HepG2 (cell line): ENCODE data around the gene FITM1. TPM values are rescaled to one million over a fixed set of nuclear protein-coding genes. Genes with fewer than 3 reads are reported as not detected.

Experiments used
- ELF4 ChIP-seq: sonication (generic); formaldehyde crosslinking; IDR thresholded peaks from 2 replicates; pipeline ENCODE4 v1.5.0; 2020; ENCODE audit warnings: missing genetic modification reagents, mild to moderate bottlenecking, moderate library complexity, borderline replicate concordance
- ETV5 ChIP-seq: IDR thresholded peaks from 2 replicates; pipeline ENCODE4 v1.6.1; 2018; ENCODE audit warnings: missing biosample characterization, missing genetic modification reagents, inconsistent platforms, borderline replicate concordance
- FOXA1 ChIP-seq, 2 experiments: fragments of 450-650 bp in 1 of 2; sonication (generic) in 1 of 2; formaldehyde crosslinking in 1 of 2; IDR thresholded peaks; 2 replicates each; pipeline versions ENCODE4 v1.4.0 to v1.6.1; 2016 to 2020; ENCODE audit warnings: missing genetic modification reagents in 1 of 2
- HOXA3 ChIP-seq: sonication (generic); formaldehyde crosslinking; IDR thresholded peaks from 2 replicates; pipeline ENCODE4 v1.5.0; 2020; ENCODE audit warnings: missing genetic modification reagents
- JUND ChIP-seq: sonication (generic); formaldehyde crosslinking; IDR thresholded peaks from 2 replicates; pipeline ENCODE4 v1.8.0; 2022; ENCODE audit warnings: mild to moderate bottlenecking, missing genetic modification reagents
- LCORL ChIP-seq, 2 experiments: fragments of 450-650 bp in 1 of 2; sonication (generic) in 1 of 2; formaldehyde crosslinking in 1 of 2; IDR thresholded peaks; 2 replicates each; pipeline versions ENCODE4 v1.5.0 to v1.6.1; 2017 to 2020; ENCODE audit warnings: antibody characterized with exemption in 1 of 2, missing genetic modification reagents in 1 of 2
- MED13 ChIP-seq: sonication (generic); formaldehyde crosslinking; IDR thresholded peaks from 2 replicates; pipeline ENCODE4 v1.5.0; 2020; ENCODE audit warnings: missing genetic modification reagents
- MEIS2 ChIP-seq: sonication (generic); formaldehyde crosslinking; IDR thresholded peaks from 2 replicates; pipeline ENCODE4 v1.9.0; 2021; ENCODE audit warnings: mild to moderate bottlenecking, missing genetic modification reagents
- MLLT10 ChIP-seq: sonication (generic); formaldehyde crosslinking; IDR thresholded peaks from 2 replicates; pipeline ENCODE4 v1.4.0; 2020; ENCODE audit warnings: missing genetic modification reagents
- PCBP1 ChIP-seq: fragments of 200-400 bp; formaldehyde crosslinking; IDR thresholded peaks from 2 replicates; pipeline ENCODE4 v1.6.1; 2017; ENCODE audit warnings: mild to moderate bottlenecking, low read depth, low read length, borderline replicate concordance
- SAP130 ChIP-seq: IDR thresholded peaks from 2 replicates; pipeline ENCODE4 v1.6.1; 2016; ENCODE audit warnings: low read depth
- SIN3B ChIP-seq: fragments of 150-350 bp; IDR thresholded peaks from 2 replicates; pipeline ENCODE4 v1.6.1; 2014; ENCODE audit warnings: low read length
- SIX1 ChIP-seq: sonication (generic); formaldehyde crosslinking; IDR thresholded peaks from 2 replicates; pipeline ENCODE4 v1.4.0; 2020; ENCODE audit warnings: missing genetic modification reagents, borderline replicate concordance
- TP53 ChIP-seq: sonication (generic); formaldehyde crosslinking; conservative IDR thresholded peaks from 2 replicates; pipeline ENCODE4 v1.4.0; 2020; ENCODE audit warnings: missing genetic modification reagents
- XBP1 ChIP-seq: sonication (generic); formaldehyde crosslinking; IDR thresholded peaks from 2 replicates; pipeline ENCODE4 v1.5.0; 2020; ENCODE audit warnings: missing genetic modification reagents
- ZBTB42 ChIP-seq: sonication (generic); formaldehyde crosslinking; IDR thresholded peaks from 2 replicates; pipeline ENCODE4 v1.5.0; 2020; ENCODE audit warnings: mild to moderate bottlenecking, missing genetic modification reagents
- ZNF205 ChIP-seq: IDR thresholded peaks from 2 replicates; pipeline ENCODE4 v1.6.1; 2018; ENCODE audit warnings: missing biosample characterization, missing genetic modification reagents
- ZNF207 ChIP-seq: fragments of 450-650 bp; IDR thresholded peaks from 2 replicates; pipeline ENCODE4 v1.6.1; 2016; ENCODE audit warnings: antibody characterized with exemption, borderline replicate concordance
- ZNF282 ChIP-seq: fragments of 450-650 bp; IDR thresholded peaks from 2 replicates; pipeline ENCODE4 v1.6.1; 2018; ENCODE audit not compliant: partially characterized antibody
- ZNF30 ChIP-seq: sonication (generic); formaldehyde crosslinking; IDR thresholded peaks from 2 replicates; pipeline ENCODE4 v1.5.0; 2020; ENCODE audit warnings: mild to moderate bottlenecking, missing genetic modification reagents
- ZNF335 ChIP-seq: sonication (generic); formaldehyde crosslinking; IDR thresholded peaks from 2 replicates; pipeline ENCODE4 v1.4.0; 2020; ENCODE audit warnings: missing genetic modification reagents
- ZNF550 ChIP-seq: sonication (generic); formaldehyde crosslinking; IDR thresholded peaks from 2 replicates; pipeline ENCODE4 v1.4.0; 2020; ENCODE audit warnings: mild to moderate bottlenecking, missing genetic modification reagents, borderline replicate concordance
- ZNF674 ChIP-seq: sonication (generic); formaldehyde crosslinking; IDR thresholded peaks from 2 replicates; pipeline ENCODE4 v1.5.0; 2020; ENCODE audit warnings: low read depth, mild to moderate bottlenecking, missing genetic modification reagents
- polyA plus RNA-seq, 8 experiments: library from polyadenylated mRNA; depleted of rRNA in 3 of 8; stranded (reverse) in 7 of 8; unstranded in 1 of 8; fragments of >200 nt; fragmentation: Illumina TruSeq in 4 of 8; extraction: Trizol in 4 of 8; gene quantifications; 2 replicates each; pipeline versions ENCODE4 v1.2.1 to v1.2.3, GENCODE V29; 2011 to 2016; ENCODE audit warnings: low read depth in 4 of 8, missing spikeins in 1 of 8, mixed read lengths in 1 of 8; ENCODE audit not compliant: insufficient read depth in 1 of 8
- total RNA-seq, 5 experiments: library from RNA; depleted of rRNA; stranded (reverse); fragments of >200 nt; fragmentation: Illumina TruSeq; extraction: Trizol; gene quantifications; 2 replicates each; pipeline ENCODE4 v1.2.3, GENCODE V29; 2016; ENCODE audit warnings: low read depth in 1 of 5
- TF ChIP-seq, protein P1 (sequence below): sonication (generic); formaldehyde crosslinking; IDR thresholded peaks from 2 replicates; pipeline ENCODE4 v1.4.0; 2020; ENCODE audit warnings: missing genetic modification reagents, borderline replicate concordance
- TF ChIP-seq, protein P2 (sequence below): IDR thresholded peaks from 2 replicates; pipeline ENCODE4 v1.6.1; 2016
- TF ChIP-seq, protein P3 (sequence below): sonication (generic); formaldehyde crosslinking; IDR thresholded peaks from 2 replicates; pipeline ENCODE4 v1.9.0; 2021; ENCODE audit warnings: missing genetic modification reagents, mild to moderate bottlenecking, borderline replicate concordance

FITM1 gene
- total and polyA plus RNA-seq, 2 of the 13 experiments (the other 11 are each of a cell fraction or from before 2014, with no cell fraction given) = 2.7 to 5.8 TPM

DNA sequence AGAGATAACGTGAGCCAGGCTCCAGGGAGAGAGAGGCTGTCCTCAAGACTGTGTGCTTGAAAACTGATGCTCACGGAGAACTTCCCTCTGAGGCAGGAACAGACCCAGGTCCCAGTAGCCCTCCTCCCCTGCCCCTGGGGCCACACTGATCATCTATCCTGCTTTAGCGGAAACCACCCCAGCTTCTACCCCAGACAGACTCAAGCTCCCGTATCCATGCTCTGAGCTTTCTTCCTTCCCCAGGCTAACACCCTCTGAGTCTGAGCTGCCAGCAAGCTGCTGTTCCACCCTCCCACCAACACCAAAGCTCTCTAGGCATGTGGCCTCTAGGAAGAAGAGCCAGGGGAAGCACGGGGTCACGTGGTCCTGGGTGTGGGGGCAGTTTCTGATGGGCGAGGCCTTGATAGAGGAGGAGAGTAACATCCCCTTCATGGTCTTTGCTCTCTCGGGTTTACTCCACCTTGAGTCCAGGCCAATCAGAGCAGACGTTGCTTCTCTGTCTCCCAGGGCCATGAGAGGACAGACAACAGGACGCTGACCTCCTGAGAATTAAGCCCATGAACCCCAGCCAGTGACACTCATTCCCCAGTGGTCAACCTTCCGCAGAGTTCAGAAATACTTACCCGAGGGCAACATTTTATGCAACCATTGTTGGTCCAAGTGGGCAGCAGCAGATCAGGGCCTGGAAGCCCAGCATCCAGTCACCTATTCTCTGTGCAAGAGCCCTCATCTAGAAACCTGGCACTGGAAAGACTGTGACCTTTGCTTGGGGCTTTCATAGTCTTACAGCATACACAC, 35.0 kb upstream of the FITM1 start (continued):
- TF ChIP-seq, protein P1, sequence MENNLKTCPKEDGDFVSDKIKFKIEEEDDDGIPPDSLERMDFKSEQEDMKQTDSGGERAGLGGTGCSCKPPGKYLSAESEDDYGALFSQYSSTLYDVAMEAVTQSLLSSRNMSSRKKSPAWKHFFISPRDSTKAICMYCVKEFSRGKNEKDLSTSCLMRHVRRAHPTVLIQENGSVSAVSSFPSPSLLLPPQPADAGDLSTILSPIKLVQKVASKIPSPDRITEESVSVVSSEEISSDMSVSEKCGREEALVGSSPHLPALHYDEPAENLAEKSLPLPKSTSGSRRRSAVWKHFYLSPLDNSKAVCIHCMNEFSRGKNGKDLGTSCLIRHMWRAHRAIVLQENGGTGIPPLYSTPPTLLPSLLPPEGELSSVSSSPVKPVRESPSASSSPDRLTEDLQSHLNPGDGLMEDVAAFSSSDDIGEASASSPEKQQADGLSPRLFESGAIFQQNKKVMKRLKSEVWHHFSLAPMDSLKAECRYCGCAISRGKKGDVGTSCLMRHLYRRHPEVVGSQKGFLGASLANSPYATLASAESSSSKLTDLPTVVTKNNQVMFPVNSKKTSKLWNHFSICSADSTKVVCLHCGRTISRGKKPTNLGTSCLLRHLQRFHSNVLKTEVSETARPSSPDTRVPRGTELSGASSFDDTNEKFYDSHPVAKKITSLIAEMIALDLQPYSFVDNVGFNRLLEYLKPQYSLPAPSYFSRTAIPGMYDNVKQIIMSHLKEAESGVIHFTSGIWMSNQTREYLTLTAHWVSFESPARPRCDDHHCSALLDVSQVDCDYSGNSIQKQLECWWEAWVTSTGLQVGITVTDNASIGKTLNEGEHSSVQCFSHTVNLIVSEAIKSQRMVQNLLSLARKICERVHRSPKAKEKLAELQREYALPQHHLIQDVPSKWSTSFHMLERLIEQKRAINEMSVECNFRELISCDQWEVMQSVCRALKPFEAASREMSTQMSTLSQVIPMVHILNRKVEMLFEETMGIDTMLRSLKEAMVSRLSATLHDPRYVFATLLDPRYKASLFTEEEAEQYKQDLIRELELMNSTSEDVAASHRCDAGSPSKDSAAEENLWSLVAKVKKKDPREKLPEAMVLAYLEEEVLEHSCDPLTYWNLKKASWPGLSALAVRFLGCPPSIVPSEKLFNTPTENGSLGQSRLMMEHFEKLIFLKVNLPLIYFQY (CRISPR knock-in tag) = peak; percentile 97
- TF ChIP-seq JUND (CRISPR knock-in tag) (no peak), HOXA3 (CRISPR knock-in tag) (peak; percentile 94), ELF4 (peak; percentile 30; the same call in 1 of the 2 replicates), ZNF30 (CRISPR knock-in tag) (no peak), MED13 (no peak; the same call in 1 of the 2 replicates), SIN3B (peak; percentile 59), ZNF207 (no peak), PCBP1 (no peak), ZNF205 (peak; percentile 97), ZNF335 (CRISPR knock-in tag) (peak; percentile 94), ZNF550 (CRISPR knock-in tag) (peak; percentile 89; the same call in 1 of the 2 replicates), SIX1 (CRISPR knock-in tag) (peak; percentile 70), XBP1 (no peak), SAP130 (peak; percentile 100), ETV5 (CRISPR knock-in tag) (peak; percentile 65), ZNF282 (no peak), LCORL (IDR thresholded peaks at IDR 0.05) (peak; percentile 71; the same call in 1 of the 2 replicates), LCORL (CRISPR knock-in tag; IDR thresholded peaks at IDR 0.05) (no peak), MEIS2 (CRISPR knock-in tag) (peak; percentile 82), FOXA1 (IDR thresholded peaks at IDR 0.05) (no peak), FOXA1 (CRISPR knock-in tag; IDR thresholded peaks at IDR 0.05) (peak; percentile 60), TP53 (CRISPR knock-in tag) (0 out of 2 replicates have a peak, but pooled peaks have one; percentile 12), ZBTB42 (CRISPR knock-in tag) (peak; percentile 74; the same call in 1 of the 2 replicates), MLLT10 (CRISPR knock-in tag) (no peak; the same call in 1 of the 2 replicates), ZNF674 (CRISPR knock-in tag) (no peak)
- TF ChIP-seq, protein P2, sequence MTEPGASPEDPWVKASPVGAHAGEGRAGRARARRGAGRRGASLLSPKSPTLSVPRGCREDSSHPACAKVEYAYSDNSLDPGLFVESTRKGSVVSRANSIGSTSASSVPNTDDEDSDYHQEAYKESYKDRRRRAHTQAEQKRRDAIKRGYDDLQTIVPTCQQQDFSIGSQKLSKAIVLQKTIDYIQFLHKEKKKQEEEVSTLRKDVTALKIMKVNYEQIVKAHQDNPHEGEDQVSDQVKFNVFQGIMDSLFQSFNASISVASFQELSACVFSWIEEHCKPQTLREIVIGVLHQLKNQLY = peak; percentile 97
- TF ChIP-seq, protein P3, sequence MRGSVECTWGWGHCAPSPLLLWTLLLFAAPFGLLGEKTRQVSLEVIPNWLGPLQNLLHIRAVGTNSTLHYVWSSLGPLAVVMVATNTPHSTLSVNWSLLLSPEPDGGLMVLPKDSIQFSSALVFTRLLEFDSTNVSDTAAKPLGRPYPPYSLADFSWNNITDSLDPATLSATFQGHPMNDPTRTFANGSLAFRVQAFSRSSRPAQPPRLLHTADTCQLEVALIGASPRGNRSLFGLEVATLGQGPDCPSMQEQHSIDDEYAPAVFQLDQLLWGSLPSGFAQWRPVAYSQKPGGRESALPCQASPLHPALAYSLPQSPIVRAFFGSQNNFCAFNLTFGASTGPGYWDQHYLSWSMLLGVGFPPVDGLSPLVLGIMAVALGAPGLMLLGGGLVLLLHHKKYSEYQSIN (CRISPR knock-in tag) = no peak
